PFSK-1 (cell line): ENCODE data around the gene AOPEP.

Experiments used
- FOXP2 ChIP-seq: optimal IDR thresholded peaks from 2 replicates; pipeline ENCODE3; 2011; ENCODE audit warnings: borderline replicate concordance, control low read depth, inconsistent platforms; ENCODE audit not compliant: insufficient read depth; ENCODE audit errors: extremely low read length, extremely low read depth
- POLR2AphosphoS5 ChIP-seq: IDR thresholded peaks from 2 replicates; pipeline ENCODE4 v1.6.1; 2012; ENCODE audit warnings: low read depth, mild to moderate bottlenecking, control low read depth, low read length, moderate library complexity
- SIN3A ChIP-seq: IDR thresholded peaks from 2 replicates; pipeline ENCODE4 v1.6.1; 2012; ENCODE audit warnings: mild to moderate bottlenecking, low read length, moderate library complexity, borderline replicate concordance; ENCODE audit not compliant: insufficient read depth
- TAF1 ChIP-seq: IDR thresholded peaks from 2 replicates; pipeline ENCODE4 v1.6.1; 2012; ENCODE audit warnings: low read length, control low read depth, borderline replicate concordance; ENCODE audit not compliant: insufficient read depth
- TF ChIP-seq, protein P1 (sequence below), 2 experiments: IDR thresholded peaks; 2 replicates each; pipeline versions ENCODE4 v1.6.1 to v1.8.0; 2011 to 2012; ENCODE audit warnings: low read depth in 2 of 2, low read length in 2 of 2, control low read depth in 1 of 2, inconsistent platforms in 1 of 2, mild to moderate bottlenecking in 1 of 2, moderate library complexity in 1 of 2; ENCODE audit not compliant: insufficient read depth in 1 of 2

AOPEP gene

DNA sequence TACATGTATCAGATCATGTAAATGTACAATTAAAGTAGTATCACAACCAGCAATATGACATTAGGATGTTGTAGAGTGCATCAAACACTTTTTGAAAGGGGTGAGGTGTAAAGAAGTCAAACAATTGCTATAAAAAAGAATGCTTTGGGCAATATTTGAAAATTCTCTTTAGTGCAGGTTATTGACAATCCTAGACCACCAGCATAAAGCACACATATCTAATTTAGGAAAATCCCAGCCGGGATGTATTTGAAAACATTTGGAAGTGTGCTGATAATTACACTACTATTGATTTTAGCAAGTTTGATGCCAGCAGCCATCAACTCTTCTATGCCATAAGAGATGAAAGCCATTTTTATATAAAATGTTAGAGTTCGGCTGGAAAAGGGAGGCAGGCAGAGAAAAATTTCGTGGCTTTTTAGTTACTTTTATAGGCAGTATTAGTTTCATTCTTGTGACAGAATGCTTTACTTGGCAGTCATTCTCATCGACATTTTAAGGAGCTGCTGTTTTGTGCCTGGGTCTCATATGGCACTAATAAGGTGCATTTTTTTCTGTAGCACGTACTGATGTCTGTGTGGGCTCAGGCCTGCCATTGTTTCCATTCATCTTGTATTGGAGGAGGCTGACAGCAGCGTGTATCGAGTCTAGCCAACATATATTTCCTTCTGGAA lies 285.7 kb downstream of the AOPEP start:
- TF ChIP-seq, protein P1, sequence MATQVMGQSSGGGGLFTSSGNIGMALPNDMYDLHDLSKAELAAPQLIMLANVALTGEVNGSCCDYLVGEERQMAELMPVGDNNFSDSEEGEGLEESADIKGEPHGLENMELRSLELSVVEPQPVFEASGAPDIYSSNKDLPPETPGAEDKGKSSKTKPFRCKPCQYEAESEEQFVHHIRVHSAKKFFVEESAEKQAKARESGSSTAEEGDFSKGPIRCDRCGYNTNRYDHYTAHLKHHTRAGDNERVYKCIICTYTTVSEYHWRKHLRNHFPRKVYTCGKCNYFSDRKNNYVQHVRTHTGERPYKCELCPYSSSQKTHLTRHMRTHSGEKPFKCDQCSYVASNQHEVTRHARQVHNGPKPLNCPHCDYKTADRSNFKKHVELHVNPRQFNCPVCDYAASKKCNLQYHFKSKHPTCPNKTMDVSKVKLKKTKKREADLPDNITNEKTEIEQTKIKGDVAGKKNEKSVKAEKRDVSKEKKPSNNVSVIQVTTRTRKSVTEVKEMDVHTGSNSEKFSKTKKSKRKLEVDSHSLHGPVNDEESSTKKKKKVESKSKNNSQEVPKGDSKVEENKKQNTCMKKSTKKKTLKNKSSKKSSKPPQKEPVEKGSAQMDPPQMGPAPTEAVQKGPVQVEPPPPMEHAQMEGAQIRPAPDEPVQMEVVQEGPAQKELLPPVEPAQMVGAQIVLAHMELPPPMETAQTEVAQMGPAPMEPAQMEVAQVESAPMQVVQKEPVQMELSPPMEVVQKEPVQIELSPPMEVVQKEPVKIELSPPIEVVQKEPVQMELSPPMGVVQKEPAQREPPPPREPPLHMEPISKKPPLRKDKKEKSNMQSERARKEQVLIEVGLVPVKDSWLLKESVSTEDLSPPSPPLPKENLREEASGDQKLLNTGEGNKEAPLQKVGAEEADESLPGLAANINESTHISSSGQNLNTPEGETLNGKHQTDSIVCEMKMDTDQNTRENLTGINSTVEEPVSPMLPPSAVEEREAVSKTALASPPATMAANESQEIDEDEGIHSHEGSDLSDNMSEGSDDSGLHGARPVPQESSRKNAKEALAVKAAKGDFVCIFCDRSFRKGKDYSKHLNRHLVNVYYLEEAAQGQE (IDR thresholded peaks at IDR 0.05; ENCODE audit: insufficient read depth in 1 of 2, low read depth in 2 of 2, low read length in 2 of 2): no peak
- no peak for TF ChIP-seq FOXP2
- no peak for TF ChIP-seq POLR2AphosphoS5
- no peak for TF ChIP-seq SIN3A
- no peak for TF ChIP-seq TAF1

DNA sequence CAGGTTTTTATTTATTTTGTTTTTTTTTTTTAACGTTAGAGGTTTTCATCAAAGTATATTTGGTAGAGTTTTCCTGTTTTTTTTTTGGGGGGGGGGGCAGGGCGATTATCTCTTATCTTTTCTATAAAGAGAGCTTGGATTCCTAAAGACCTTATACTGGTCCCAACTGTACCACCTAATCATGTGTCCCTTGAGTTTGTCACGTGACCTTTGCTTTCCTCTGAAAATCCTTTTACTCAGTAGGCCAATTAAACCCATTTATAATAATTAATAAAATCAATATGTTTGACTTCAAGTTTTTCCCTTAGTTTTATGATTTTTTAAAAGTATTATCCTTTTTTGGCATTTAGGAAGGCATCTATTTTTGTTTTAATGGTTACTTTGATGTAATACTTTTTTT lies 286.4 kb downstream of the AOPEP start:
- TF ChIP-seq FOXP2 (no peak), SIN3A (no peak), TAF1 (no peak), POLR2AphosphoS5 (no peak)
- TF ChIP-seq, protein P1 (IDR thresholded peaks at IDR 0.05; ENCODE audit: insufficient read depth in 1 of 2, low read depth in 2 of 2, low read length in 2 of 2): no peak

DNA sequence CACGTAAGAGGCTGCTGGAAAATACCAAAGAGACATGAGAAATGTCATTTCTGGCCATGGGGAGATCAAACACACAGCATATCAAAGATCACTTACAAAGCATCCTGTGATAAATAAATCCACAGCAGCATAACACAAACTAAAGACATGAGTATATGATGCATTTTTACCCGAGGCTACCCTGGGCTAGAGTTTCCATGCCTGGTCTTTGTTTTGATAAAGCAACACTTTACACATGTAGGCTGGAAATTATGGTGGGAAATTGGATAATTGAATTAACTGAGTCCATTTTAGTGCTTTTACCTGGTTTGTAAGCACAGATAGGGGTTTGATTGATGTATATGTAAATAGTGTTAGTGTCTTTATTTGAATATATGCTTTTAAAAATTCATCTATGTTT lies 288.4 kb downstream of the AOPEP start:
- TF ChIP-seq FOXP2: no peak
- TF ChIP-seq POLR2AphosphoS5: no peak

DNA sequence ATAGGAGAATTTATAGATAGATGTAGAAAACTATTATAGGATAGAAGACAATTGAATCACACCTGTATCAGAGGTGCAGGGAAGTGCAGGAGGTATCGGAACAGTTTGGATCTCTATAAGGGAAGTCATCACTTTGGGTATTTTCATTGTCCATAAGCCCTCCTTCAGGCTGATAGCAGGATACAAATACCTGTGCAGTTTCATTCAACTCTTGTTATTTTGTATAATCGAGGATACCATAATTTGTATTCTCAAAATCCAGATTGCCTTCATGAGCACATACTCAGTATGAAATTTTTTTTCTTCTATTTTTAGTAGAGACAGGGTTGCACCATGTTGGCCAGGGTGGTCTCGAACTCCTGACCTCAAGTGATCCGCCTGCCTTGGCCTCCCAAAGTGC lies 289.1 kb downstream of the AOPEP start:
- no peak for TF ChIP-seq TAF1
- no peak for TF ChIP-seq FOXP2
- TF ChIP-seq SIN3A: no peak
- TF ChIP-seq, protein P1 (IDR thresholded peaks at IDR 0.05; ENCODE audit: insufficient read depth in 1 of 2, low read depth in 2 of 2, low read length in 2 of 2): no peak
- TF ChIP-seq POLR2AphosphoS5: no peak

DNA sequence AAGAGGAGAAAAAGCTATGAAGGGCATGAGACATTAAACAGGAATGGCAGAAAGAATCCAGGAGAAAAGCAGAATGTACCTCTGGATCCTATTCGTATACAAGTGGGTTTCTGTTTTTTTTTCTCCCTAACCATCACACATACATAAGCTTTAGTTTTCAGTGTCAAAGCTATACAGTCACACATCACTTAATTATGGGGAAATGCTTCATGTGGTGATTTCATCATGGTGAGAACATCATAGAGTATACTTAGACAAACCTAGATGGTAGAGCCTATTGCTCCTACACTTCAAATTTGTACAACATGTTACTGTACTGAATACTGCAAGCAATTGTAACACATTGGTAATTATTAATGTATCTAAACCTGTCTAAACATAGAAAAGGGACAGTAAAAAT lies 290.6 kb downstream of the AOPEP start:
- TF ChIP-seq FOXP2: no peak
- TF ChIP-seq, protein P1 (IDR thresholded peaks at IDR 0.05; ENCODE audit: insufficient read depth in 1 of 2, low read depth in 2 of 2, low read length in 2 of 2): no peak
- no peak for TF ChIP-seq SIN3A
- TF ChIP-seq POLR2AphosphoS5: no peak
